HG02571 (cell line): Measurements from ENCODE around the gene PARM1.

Source experiments
- ATAC-seq: cut with Tn5 transposase; IDR thresholded peaks from one replicate; pipeline ENCODE4 v1.9.1; 2021; ENCODE audit warnings: mild to moderate bottlenecking, moderate library complexity; ENCODE audit not compliant: unreplicated experiment

Gene PARM1

DNA sequence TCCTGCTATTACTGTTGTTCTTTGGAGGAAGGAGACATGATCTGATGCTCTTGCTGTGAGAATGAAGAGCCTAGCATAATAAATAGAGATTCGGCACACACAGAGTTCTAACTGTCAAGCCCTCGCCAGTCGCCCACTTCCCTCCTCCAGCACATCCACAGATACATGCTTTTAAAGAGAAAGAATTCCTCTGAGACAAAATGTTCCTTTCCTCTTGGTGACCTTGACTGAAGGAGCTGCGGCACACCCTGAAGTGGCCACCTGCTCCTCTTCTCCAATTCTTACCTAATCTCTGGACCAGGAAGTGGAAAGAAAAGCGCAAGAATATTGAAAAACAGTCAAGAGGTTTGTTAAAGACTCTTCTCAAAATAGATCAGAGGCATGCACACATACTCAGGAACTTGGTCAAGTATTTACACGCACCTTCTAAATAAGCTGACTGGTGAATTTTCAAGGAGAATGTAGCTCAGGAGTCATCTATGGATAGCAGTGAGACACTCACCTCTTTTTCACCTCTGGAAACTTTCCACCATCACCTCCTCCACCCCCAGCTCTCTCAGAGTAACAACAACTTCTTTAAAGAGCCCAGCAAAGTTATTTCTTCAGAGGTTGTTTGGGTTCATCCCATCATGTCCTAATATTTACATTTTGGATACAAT is 95.4 kb downstream of the PARM1 start:
- no peak for ATAC-seq

DNA sequence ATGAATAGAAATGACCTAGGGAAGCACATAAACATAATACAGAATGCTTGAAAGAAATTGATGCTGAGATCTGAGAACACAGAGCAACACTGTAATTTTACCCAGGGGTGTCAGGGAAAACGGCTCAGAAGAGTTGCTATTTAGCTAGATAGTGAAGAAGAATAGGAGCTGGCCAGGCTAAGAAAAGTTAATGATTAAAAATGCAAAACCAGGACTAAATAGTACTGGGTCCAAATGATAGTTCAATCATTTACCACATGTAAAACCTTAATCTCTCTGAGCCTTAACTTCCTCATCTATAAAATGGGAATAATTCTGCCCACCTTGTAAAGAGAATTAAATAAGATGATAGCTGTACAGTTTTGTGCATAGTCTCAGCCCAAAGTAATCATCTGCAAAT is 97.1 kb downstream of the PARM1 start:
- no peak for ATAC-seq

DNA sequence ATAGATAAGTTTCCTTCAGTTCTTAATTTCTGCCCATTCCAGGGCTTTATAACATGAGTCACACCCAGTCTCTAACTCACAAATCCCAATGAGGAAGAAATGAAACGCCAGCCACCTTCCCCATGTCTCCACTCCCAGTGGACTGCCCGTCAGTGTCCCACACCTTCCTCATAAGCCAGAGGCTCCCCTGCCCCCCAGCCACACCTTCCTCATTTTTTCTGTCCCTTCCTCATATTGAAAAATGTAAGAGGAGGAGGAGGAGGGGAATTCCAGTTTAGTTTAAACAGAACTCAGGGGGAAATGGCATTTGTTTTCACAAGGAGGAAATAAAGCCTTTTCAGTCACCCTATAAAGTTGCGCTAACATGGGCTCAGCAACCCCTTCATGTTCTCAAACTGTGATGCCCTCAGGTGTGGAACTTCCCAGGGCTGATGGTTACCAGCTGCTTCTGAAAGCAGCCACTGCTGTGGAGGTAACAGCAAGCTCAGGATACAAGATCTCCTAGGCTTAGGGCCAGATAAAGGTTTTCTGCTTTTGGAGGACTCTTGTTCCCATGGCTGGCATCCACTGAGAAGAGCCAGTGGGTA is 97.8 kb downstream of the PARM1 start:
- no peak for ATAC-seq

DNA sequence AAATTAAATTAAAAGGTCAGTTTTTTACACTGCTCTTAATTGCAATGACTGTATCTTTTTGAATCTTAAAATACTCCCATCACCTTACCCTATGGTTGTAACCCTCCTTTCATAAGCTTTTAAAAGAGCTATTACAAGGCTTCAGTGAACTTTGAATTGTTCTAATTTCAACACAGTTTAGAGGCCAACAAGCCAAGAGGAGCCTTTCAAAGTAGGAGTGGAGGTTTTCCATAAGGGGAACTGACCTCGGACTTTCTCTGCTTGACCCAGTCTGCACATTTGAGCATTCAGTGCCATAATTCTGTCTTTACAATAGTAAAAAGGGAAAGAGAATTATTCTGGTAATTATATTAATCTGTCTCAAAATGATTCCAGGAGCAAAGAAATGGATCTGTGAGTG is 98.9 kb downstream of the PARM1 start:
- no peak for ATAC-seq

GRCh38 chr4:75034523-75034922 is 101.6 kb downstream of the PARM1 start:
- ATAC-seq: no peak

DNA sequence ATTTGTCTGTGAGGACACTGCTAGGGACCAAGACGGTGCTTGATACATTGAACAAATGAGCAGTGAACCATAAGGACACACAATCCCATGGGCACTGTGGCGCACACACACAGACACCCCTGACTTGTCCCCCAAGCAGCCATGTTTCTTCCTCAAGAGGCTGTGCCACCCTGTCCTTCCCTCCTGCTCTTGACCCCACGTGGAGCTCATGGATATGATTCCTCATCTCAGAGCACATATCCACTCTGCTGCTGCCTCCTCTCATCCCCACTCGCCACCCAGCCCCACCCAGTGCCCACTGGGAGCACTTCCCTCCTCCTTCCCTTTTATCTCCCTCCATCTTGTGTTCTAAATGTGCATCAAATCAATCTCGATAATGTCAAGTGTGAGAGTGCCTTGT is 102.4 kb downstream of the PARM1 start:
- ATAC-seq: no peak

DNA sequence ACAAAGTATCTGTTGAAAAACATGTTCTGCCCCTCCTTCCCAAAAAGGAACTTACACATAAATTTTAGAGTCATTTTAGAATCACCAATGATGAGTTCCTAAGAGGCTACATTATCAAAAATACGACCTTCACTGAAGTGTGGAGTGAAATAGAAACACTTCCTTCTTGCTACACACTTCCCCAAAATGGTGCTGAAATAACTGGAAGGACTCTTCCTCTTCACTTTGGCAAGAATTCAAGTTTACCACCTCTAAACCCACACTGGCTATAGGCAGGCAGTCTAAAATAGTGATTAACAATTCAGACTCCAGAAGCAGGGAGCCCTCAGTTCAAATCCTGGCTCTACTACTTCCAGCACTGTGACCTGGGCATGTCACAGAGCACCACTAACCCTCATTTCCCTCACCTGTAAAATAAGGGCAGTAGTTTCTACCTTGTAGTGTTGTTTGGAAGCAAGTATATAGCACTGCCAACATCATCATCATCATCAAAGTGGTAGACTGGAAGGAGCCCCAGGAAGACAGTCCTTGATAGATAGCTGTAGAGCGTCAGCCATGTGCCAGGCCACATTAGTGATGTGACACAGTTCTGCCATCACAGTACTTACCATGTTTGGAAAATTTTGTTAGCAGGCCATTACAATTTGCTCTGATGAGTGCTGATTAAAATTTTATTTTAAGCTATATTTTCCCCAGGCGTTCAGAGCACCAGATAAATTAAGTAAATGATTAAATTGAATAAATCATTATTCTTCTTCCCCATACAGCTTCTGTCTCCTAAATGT is 103.3 kb downstream of the PARM1 start:
- no peak for ATAC-seq

GRCh38 chr4:75037252-75037651 is 104.3 kb downstream of the PARM1 start:
- no peak for ATAC-seq

- ATAC-seq: no peak
Observed at GRCh38 chr4:75038376-75038775, 105.5 kb downstream of the PARM1 start.

GRCh38 chr4:75040703-75041102 is 107.8 kb downstream of the PARM1 start:
- ATAC-seq: no peak

DNA sequence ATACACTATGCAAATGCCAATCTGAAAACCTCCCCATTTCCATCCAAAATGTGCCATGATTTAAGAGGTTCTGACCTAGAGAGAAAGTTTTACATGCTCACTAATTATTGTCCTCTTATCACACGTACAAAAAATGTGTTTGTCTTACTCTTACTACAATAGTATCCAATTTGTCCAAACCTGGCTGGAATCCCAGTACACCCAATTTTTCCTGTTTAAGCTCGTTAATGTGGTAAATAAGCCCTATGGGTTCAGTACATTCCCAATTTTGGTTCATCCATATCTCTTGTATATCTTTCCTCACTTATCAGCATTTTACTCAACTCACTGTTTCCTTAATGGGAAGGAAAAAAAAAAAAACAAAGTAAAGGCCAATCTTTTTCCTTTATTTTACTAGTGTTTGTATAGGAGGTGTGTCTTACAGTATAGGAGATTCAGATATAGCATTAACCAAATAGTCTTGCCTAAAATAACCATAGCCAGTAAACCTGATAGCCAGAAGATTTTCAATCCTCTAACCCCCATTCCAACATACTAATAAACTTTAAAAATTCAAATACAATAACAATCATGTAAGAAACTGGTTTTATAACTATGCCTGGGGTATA is 109.8 kb downstream of the PARM1 start:
- no peak for ATAC-seq

GRCh38 chr4:75046226-75046625 is 113.3 kb downstream of the PARM1 start:
- no peak for ATAC-seq

- no peak for ATAC-seq
Observed at GRCh38 chr4:75046641-75047040, 113.7 kb downstream of the PARM1 start.

DNA sequence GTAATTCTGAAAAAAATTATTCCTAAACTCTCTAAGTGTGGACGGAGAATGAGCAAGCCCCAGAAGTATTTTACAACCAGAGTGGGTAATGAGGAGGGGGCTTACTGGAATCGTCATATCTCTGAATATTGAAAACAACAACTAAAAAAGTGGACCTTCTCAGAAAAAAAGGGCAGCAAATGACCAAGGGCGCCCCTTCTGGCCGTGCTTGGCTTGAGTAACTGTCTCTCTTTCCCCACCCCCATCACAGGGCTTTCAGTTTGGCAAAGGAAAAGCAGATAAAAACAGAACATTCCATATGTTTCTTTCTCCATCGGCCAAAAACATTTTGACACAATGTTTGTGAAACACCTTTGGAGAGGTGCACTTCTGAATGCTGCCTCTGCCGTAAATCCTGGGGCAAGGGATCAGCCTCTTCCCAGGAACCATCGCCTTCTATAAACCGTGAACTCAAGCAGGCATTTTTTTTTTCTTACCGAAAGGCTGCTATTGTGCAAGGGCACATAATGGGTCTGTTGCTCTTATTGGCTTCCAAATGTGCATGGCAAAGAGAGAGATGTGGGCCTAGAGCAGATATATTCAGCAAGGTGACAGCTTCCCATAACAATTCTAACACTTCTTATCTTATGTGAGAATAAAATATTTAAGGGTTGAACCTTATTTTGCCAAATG is 115.4 kb downstream of the PARM1 start:
- ATAC-seq: no peak

GRCh38 chr4:75051431-75051830 is 118.5 kb downstream of the PARM1 start:
- no peak for ATAC-seq

DNA sequence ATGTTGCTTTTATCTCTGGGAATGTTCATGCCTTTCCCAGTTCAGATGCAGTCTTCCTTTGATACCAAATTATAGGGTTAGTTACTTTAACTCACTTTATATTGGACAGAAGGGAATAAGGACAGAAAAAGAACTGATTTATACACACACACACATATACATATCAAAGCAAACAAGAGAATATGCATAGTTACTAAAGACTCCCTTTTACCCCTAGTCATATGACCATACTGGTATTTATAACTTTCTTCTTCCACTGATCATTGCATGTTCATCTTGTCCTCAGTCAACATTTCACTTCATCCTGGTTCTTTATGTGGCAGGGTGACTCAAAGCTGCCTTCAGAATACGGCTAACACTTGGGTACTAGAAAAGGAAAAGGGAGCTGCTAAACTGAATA is 120.4 kb downstream of the PARM1 start:
- no peak for ATAC-seq

GRCh38 chr4:75054078-75054477 is 121.2 kb downstream of the PARM1 start:
- no peak for ATAC-seq

- no peak for ATAC-seq
Observed at GRCh38 chr4:75056277-75056676, 123.4 kb downstream of the PARM1 start.

DNA sequence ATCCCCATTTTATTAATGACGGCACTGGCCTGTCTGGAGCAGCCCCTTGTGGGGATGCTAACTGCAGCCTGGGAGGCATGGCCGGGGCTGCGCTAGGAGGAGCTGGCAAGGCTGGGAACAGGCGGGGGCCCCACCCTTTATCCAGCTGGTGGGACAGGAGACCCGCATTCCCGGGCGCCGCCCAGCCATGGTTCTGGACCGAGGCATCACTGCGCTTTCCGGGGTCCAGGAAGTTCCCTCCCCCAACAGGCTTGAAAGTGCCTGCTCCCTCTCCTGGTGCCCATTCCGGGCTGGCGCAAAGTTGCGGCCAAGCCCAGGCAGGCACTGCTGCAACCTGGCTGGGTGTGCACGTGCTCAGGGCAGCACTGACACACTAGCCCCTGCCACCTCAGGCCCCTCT is 124.5 kb downstream of the PARM1 start:
- ATAC-seq: no peak

GRCh38 chr4:75058486-75058885 is 125.6 kb downstream of the PARM1 start:
- no peak for ATAC-seq

GRCh38 chr4:75063433-75063832 is 130.5 kb downstream of the PARM1 start:
- no peak for ATAC-seq
